Measurements from ENCODE around the gene GOSR2.

GOSR2 gene

GRCh38 chr17:46977750-46978488 lies 55.0 kb downstream of the GOSR2 start:
- TF ChIP-seq, protein P1, sequence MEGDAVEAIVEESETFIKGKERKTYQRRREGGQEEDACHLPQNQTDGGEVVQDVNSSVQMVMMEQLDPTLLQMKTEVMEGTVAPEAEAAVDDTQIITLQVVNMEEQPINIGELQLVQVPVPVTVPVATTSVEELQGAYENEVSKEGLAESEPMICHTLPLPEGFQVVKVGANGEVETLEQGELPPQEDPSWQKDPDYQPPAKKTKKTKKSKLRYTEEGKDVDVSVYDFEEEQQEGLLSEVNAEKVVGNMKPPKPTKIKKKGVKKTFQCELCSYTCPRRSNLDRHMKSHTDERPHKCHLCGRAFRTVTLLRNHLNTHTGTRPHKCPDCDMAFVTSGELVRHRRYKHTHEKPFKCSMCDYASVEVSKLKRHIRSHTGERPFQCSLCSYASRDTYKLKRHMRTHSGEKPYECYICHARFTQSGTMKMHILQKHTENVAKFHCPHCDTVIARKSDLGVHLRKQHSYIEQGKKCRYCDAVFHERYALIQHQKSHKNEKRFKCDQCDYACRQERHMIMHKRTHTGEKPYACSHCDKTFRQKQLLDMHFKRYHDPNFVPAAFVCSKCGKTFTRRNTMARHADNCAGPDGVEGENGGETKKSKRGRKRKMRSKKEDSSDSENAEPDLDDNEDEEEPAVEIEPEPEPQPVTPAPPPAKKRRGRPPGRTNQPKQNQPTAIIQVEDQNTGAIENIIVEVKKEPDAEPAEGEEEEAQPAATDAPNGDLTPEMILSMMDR (IDR thresholded peaks at IDR 0.05; ENCODE audit: insufficient read depth, low read depth, low read length, missing control alignments) = no peak
- H3K4me3 ChIP-seq (ENCODE audit: low read length) = no peak overlapping the region
- DNase-seq (ENCODE audit: low read depth) = no peak

DNA sequence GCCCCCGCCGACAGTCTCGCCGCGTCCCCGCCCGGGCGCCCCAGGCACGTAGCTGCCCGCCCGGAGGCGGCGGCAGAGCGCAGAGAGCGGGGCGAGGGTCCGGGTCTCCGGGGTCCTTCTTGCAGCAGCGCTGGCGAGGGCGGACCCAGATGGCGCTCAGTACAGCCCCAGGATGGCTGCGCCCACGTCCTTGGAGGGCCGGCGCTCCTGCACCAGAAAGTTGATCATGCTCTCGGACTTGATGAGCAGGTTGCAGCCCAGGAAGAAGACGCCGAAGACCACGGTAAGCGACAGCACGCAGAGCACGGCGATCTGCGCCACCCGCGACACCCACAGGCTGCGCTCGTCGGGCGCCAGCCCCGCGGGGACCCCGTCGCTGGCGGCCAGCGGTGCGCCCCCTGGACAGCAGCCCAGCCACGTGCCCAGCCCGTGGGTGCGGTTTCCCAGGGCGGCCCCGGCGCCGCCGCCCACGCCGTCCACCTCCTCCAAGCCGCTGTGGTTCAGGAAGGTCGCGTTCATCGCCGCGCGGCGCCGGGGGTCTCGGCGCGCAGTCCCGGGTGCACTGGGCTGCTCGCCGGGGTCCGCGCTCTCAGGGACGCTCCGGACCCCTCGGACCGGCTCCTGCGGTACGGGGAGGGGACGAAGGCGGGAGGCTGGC lies 55.7 kb downstream of the GOSR2 start:
- TF ChIP-seq, protein P1 (IDR thresholded peaks at IDR 0.05; ENCODE audit: insufficient read depth, low read depth, low read length, missing control alignments) = no peak
- no peak for DNase-seq (ENCODE audit: low read depth)
- no peak overlapping the region for H3K4me3 ChIP-seq (ENCODE audit: low read length)

GRCh38 chr17:46979147-46979863 lies 56.3 kb downstream of the GOSR2 start, which contains the start of gene RPRML:
RPRML (minus strand) TSS chr17:46979253; CDS start chr17:46979007, 246 bp downstream.
- no peak within 1 kb of the TSS for H3K4me3 ChIP-seq (ENCODE audit: low read length)
- peak; percentile 15 for DNase-seq (ENCODE audit: low read depth)
- TF ChIP-seq, protein P1 (IDR thresholded peaks at IDR 0.05; ENCODE audit: insufficient read depth, low read depth, low read length, missing control alignments) = no peak

- TF ChIP-seq, protein P1 (IDR thresholded peaks at IDR 0.05; ENCODE audit: insufficient read depth, low read depth, low read length, missing control alignments) = no peak
- DNase-seq (ENCODE audit: low read depth) = no peak
- H3K4me3 ChIP-seq (ENCODE audit: low read length) = no peak overlapping the region
Measured at GRCh38 chr17:46982577-46982976, 59.6 kb downstream of the GOSR2 start.

GRCh38 chr17:46983782-46984181 lies 60.8 kb downstream of the GOSR2 start:
- TF ChIP-seq, protein P1 (IDR thresholded peaks at IDR 0.05; ENCODE audit: insufficient read depth, low read depth, low read length, missing control alignments) = no peak
- DNase-seq (ENCODE audit: low read depth) = no peak
- H3K4me3 ChIP-seq (ENCODE audit: low read length) = no peak overlapping the region

DNA sequence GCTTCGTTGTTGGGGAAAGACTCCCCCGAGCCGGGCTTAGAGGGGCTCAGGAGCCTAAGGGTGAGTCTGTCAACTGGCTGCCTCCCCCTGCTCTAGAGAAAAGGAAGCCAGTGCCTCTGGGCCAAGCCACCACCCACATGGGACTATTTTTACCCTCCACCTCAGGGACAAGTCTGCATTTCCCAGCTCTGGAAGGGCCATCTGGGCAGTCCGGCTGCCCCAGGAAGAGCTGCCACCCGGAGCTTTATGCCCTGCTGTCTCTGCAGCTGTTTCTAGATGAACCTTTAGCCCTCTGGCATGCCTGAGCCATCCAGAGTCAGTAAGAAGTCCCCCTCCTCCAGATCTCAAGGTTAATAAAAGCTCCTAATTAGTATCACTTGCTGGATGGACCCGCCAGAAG lies 61.4 kb downstream of the GOSR2 start:
- no peak for DNase-seq (ENCODE audit: low read depth)
- H3K4me3 ChIP-seq (ENCODE audit: low read length) = no peak overlapping the region
- TF ChIP-seq, protein P1 (IDR thresholded peaks at IDR 0.05; ENCODE audit: insufficient read depth, low read depth, low read length, missing control alignments) = no peak

Measured in epithelial cell of esophagus (primary cell).